ENCODE data around the gene POLR3H. TPM values are rescaled to one million over a fixed set of nuclear protein-coding genes. Genes with fewer than 3 reads are reported as not detected.

The POLR3H gene
- total RNA-seq, 1 donor from 2014 or later = 46.6 TPM

DNA sequence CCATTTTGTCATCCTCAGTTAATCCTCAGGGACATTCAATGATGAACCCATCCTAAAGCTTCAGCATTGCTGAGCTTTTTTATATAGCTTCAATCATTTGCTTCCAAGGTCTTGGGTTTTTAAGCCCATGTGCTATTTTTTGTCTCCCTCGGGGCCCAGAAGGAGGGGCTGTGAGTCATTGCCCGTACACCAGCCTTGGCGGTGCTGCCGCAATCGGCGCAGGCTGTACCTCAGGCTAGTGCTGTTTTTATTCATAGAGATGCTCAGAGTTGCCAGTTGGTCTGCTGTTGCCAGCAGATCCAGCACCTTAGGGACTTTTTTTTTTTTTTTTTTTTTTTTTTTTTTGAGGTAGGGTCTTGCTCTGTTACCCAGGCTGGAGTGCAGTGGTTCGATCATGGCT is 39.9 kb downstream of the POLR3H start:
- Mint-ChIP-seq H3K27me3 (no peaks in the 10 kb centered on the region), H3K36me3 (peaks cover 4% of the 10 kb centered on the region), H3K9me3 (no peaks in the 10 kb centered on the region), H3K27ac (no peak overlapping the region), H3K4me3 (no peak overlapping the region), H3K4me1 (ENCODE audit: unreplicated experiment) (no peaks in the 10 kb centered on the region)
- TF ChIP-seq CTCF (conservative IDR thresholded peaks at IDR 0.05) = no peak
- no peak for DNase-seq (ENCODE audit: extremely low spot score, unreplicated experiment)

GRCh38 chr22:41501209-41501608 is 43.1 kb downstream of the POLR3H start:
- Mint-ChIP-seq H3K4me3 (no peak overlapping the region), H3K9me3 (no peaks in the 10 kb centered on the region), H3K36me3 (no peaks in the 10 kb centered on the region), H3K27ac (no peak overlapping the region), H3K4me1 (ENCODE audit: unreplicated experiment) (no peaks in the 10 kb centered on the region), H3K27me3 (no peaks in the 10 kb centered on the region)
- DNase-seq (ENCODE audit: extremely low spot score, unreplicated experiment) = no peak
- TF ChIP-seq CTCF (conservative IDR thresholded peaks at IDR 0.05) = peak; percentile 44

- Mint-ChIP-seq H3K9me3 (no peaks in the 10 kb centered on the region), H3K27ac (no peak overlapping the region), H3K27me3 (no peaks in the 10 kb centered on the region), H3K4me1 (ENCODE audit: unreplicated experiment) (no peaks in the 10 kb centered on the region), H3K4me3 (no peak overlapping the region), H3K36me3 (no peaks in the 10 kb centered on the region)
- no peak for DNase-seq (ENCODE audit: extremely low spot score, unreplicated experiment)
- TF ChIP-seq CTCF (conservative IDR thresholded peaks at IDR 0.05) = no peak
Measured at GRCh38 chr22:41500303-41500702, 44.0 kb downstream of the POLR3H start.

DNA sequence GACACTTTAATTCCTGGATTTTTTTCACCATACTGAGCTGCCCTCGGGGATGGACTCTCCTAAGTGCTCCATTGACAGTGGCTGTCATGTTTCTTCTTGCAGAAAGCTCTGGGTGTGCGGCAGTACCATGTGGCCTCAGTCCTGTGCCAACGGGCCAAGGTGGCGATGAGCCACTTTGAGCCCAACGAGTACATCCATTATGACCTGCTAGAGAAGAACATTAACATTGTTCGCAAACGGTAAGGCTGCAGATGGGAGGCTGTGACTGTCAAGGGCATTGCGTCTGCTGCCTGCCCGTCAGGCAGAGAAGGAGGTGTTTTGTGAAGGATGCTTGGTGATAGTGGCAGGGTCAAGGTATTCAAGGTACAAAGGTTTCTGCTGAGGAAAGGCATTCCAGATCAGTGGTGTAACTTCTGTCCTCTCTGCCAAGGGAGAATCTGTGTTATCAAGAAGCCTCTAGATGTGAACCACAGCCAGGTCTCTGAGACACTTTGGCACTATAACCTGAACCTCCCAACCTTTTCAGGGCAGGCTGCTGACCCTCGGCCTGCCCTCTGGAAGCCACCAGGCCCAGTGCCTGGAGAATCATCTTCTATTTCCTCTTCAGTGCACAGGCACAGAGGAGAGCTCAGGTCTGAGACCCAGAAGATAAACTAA is 44.5 kb downstream of the POLR3H start:
- Mint-ChIP-seq H3K9me3 (no peaks in the 10 kb centered on the region), H3K36me3 (no peaks in the 10 kb centered on the region)

DNA sequence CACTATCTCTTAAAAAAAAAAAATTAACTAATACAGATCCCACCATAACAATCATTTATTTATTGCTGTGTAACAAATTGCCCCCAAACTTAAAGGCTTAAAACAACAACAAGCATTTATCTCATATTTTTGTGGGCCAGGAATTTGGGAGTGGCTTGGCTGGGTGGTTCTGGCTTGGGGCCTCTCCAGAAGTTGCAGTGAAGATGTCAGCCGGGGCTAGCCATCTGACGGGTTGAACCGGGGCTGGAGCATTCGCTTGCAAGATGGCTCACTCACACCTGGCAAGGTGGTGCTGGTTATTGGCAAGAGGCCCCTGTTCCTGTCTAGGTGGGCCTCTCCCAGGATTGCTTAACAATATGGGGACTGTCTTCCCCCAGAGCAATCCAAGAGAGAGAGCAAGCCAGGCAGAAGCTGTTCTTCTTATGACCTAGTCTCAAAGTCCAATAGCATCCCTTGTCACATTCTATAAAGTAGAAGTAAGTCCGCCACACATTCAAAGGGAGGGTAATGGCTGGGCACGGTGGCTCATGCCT is 45.9 kb downstream of the POLR3H start:
- H3K27ac Mint-ChIP-seq = peak overlapping the region; percentile 83
- no peak overlapping the region for H3K4me3 Mint-ChIP-seq
- H3K27me3 Mint-ChIP-seq = no peaks in the 10 kb centered on the region
- no peak for DNase-seq (ENCODE audit: extremely low spot score, unreplicated experiment)
- no peaks in the 10 kb centered on the region for H3K9me3 Mint-ChIP-seq
- H3K4me1 Mint-ChIP-seq (ENCODE audit: unreplicated experiment) = no peaks in the 10 kb centered on the region
- no peak for TF ChIP-seq CTCF (conservative IDR thresholded peaks at IDR 0.05)
- no peaks in the 10 kb centered on the region for H3K36me3 Mint-ChIP-seq

More for the DNA sequence above, 44.5 kb downstream of the POLR3H start:
- TF ChIP-seq CTCF (conservative IDR thresholded peaks at IDR 0.05) = no peak
- no peaks in the 10 kb centered on the region for H3K4me1 Mint-ChIP-seq (ENCODE audit: unreplicated experiment)
- no peak overlapping the region for H3K4me3 Mint-ChIP-seq
- H3K27ac Mint-ChIP-seq = no peak overlapping the region
- H3K27me3 Mint-ChIP-seq = no peaks in the 10 kb centered on the region
- DNase-seq (ENCODE audit: extremely low spot score, unreplicated experiment) = no peak
